ENCODE results near the gene EPN2. TPM values are rescaled to one million over a fixed set of nuclear protein-coding genes. Genes with fewer than 3 reads are reported as not detected.
A peak's percentile ranks its signal among the peaks of the same experiment; 100 is the strongest.

Gene EPN2
- total RNA-seq, 1 donor from 2014 or later, result 14.2 TPM

DNA sequence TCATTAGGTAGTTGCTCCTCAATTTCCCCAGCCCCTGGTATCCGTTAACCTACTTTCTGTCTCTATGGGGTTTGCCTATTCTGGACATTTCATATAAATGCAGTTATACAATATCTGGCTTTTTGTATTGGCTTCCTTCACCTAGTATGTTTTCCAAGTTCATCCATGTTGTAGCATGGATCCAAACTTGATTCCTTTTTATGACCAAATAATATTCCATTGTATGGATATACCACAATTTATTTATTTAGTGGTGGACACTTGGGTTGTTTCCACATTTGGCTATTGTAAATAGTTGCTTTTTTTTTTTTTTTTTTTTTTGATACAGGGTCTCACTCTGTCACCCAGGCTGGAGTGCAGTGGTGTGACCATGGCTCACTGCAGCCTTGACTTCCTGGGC is 15.9 kb downstream of the EPN2 start:
- no peak overlapping the region for H3K4me3 ChIP-seq (ENCODE audit: low read depth, low read length)
- TF ChIP-seq, protein P1, sequence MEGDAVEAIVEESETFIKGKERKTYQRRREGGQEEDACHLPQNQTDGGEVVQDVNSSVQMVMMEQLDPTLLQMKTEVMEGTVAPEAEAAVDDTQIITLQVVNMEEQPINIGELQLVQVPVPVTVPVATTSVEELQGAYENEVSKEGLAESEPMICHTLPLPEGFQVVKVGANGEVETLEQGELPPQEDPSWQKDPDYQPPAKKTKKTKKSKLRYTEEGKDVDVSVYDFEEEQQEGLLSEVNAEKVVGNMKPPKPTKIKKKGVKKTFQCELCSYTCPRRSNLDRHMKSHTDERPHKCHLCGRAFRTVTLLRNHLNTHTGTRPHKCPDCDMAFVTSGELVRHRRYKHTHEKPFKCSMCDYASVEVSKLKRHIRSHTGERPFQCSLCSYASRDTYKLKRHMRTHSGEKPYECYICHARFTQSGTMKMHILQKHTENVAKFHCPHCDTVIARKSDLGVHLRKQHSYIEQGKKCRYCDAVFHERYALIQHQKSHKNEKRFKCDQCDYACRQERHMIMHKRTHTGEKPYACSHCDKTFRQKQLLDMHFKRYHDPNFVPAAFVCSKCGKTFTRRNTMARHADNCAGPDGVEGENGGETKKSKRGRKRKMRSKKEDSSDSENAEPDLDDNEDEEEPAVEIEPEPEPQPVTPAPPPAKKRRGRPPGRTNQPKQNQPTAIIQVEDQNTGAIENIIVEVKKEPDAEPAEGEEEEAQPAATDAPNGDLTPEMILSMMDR (conservative IDR thresholded peaks at IDR 0.05; ENCODE audit: low read depth, low read length), result no peak
- no peak for DNase-seq (ENCODE audit: low read depth)

DNA sequence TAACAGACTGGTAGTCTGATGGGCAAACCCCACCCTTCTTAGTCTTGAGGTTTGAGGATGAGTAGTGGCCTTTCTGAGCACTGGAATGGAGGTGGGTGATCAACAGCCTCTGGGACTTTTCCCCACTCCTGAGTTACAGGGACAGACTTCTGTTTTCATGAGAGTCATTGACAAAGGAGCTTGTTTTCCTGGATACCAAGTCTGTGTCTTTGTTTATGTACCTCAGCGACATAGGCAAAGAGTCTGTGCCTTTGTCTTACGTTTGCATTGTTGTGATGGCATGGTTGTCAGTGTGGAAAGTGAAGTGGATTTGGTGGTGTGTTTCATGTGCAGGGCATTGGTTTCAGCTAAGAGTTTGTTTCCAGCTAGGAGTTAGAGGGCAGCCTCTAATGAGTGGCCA is 17.5 kb downstream of the EPN2 start:
- TF ChIP-seq, protein P1 (conservative IDR thresholded peaks at IDR 0.05; ENCODE audit: low read depth, low read length), result no peak
- no peak overlapping the region for H3K4me3 ChIP-seq (ENCODE audit: low read depth, low read length)
- no peak for DNase-seq (ENCODE audit: low read depth)

DNA sequence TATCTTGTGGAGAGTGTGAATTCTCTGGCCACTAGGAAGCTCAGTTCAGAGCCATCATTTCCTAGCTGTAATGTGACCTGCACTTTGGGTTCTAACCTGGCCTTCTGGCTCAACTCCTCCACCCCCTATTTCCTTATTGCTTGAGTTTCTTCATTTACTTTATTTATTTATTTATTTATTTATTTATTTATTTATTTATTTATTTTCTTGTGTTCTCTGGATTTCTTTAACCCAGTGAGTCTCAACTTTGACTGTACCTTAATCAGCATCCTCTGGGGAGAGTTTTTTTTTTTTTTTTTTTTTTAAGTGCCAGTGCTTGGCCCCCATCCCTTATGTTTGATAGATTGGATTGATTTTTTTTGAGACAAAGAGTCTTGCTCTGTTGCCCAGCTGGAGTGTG is 18.1 kb downstream of the EPN2 start:
- TF ChIP-seq, protein P1 (conservative IDR thresholded peaks at IDR 0.05; ENCODE audit: low read depth, low read length), result no peak
- DNase-seq (ENCODE audit: low read depth), result no peak

DNA sequence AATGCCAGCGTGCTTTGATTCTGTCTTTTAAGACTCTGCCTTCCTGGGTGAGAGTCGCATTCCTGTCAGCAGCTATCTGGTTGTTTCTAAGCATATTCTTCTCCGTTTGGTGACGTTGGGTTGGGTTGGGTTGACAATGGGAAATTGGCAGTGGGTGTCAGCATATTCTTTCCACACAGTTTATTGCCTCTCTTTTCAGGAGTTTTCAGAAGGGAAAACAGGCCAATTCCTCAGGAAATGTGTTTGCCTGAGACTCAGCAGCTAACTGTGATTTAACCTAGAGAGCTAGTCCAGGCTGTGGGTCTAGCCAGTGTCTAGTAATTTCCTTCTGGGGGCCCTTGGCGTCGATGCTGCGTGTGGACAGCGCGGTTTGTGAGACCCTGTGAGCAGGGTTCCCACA is 21.2 kb downstream of the EPN2 start:
- TF ChIP-seq, protein P1 (conservative IDR thresholded peaks at IDR 0.05; ENCODE audit: low read depth, low read length), result no peak
- no peak for DNase-seq (ENCODE audit: low read depth)
- H3K4me3 ChIP-seq (ENCODE audit: low read depth, low read length), result no peak overlapping the region

More for the DNA sequence above, 18.1 kb downstream of the EPN2 start:
- H3K4me3 ChIP-seq (ENCODE audit: low read depth, low read length), result no peak overlapping the region

DNA sequence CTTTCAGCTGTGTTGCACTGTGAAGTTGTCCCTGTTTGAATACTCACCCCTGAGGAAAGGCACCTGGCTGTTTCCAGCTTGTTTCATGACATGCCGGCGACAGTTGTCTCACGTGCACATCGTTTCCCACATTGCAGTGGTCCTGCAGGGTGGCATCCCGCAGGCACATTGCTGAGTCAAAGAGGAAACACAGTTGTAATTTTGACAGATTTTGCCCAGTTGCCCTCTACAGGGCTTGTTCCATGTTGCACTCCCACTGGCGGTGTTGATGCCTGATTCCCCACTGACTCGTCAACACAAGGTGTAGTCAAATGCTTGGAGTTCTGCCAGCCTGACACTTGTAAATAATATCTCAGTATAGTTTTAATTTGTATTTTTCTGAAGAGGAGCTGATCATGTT is 23.8 kb downstream of the EPN2 start:
- H3K4me3 ChIP-seq (ENCODE audit: low read depth, low read length), result no peak overlapping the region
- TF ChIP-seq, protein P1 (conservative IDR thresholded peaks at IDR 0.05; ENCODE audit: low read depth, low read length), result peak; percentile 22
- no peak for DNase-seq (ENCODE audit: low read depth)

DNA sequence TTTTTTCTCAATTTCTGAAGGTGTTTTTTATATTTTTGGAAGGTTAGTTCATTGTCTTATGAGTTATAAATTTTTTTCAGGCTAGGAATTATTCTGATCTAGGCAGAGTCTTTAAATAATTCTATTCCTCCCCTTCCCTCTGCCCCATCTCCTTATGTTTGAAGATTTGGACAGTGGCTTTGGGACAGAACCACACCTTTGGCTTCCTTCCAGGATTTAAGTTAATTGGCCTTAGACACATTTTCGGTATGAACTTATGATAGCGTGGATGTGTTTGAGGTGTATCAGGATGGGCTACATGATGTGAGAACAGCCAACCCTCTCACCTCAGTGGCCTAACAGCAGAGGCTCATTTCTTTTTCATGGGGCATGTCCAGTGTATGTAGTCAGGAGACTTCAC is 24.3 kb downstream of the EPN2 start:
- TF ChIP-seq, protein P1 (conservative IDR thresholded peaks at IDR 0.05; ENCODE audit: low read depth, low read length), result no peak
- no peak overlapping the region for H3K4me3 ChIP-seq (ENCODE audit: low read depth, low read length)
- no peak for DNase-seq (ENCODE audit: low read depth)

Measured in epithelial cell of proximal tubule (primary cell).